Measurements from ENCODE around the gene RPL10A. TPM values are rescaled to one million over a fixed set of nuclear protein-coding genes. Genes with fewer than 3 reads are reported as not detected.

Gene RPL10A
- 2,190 to 2,462 TPM (median 2,432 TPM) in 3 replicates for polyA plus RNA-seq
- polyA plus RNA-seq (2011; ENCODE audit: low read depth): 4,340 TPM
- 2,714 and 3,001 TPM in 2 replicates for polyA plus RNA-seq (2011; cell fraction: cytosol; rRNA removed)
- polyA plus RNA-seq (2011; cell fraction: nucleus; rRNA removed): 862 and 883 TPM in 2 replicates
- 1,886 and 2,313 TPM in 2 replicates for polyA plus RNA-seq (2012; ENCODE audit: low replicate concordance)
- 1,034 to 1,300 TPM (median 1,230 TPM) in 3 replicates for polyA minus RNA-seq
- 1,043 TPM for polyA minus RNA-seq (2011; cell fraction: cytosol; rRNA and poly(A)+ RNA removed)
- 233 and 247 TPM in 2 replicates for polyA minus RNA-seq (2011; cell fraction: nucleus; rRNA and poly(A)+ RNA removed)

DNA sequence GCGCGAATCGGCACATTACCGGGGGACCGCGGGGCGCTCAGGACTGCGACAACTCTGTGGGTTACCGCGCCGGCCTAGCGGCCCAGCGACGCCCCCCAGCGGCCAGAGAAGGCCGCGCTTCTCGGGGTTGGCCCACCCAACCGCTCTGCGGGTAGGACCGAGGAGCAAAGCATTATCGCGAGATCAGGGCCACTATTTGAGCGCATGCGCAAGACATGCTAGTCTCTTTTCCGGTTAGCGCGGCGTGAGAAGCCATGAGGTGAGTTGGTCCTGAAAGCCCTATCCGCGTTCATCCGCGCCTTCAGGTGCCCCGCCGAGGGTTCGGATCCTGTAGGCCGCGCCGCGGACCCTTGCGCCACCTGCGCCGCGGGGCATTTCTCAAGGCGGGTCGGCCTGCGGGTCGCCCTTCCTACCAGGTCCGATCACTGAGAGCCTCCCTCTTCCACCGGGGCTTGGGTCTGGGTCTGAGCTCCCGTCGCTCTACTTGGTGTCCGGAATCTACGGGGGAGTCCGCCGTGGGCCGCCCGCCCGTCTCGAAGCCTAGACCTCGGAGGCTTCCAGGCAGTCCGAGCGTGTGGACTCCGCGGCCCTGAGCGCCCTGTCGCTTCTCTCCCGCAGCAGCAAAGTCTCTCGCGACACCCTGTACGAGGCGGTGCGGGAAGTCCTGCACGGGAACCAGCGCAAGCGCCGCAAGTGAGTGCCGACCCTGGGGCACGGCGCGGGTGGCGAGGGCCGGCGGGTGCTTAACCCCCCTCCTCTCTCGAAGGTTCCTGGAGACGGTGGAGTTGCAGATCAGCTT is at the start of gene RPL10A:
Gene RPL10A (plus strand): TSS at position 221 of the 799 bp plus-strand sequence. CDS start 34 bp downstream, at position 255.
- dilution Hi-C loops (cut with MboI; ENCODE audit: extremely low pct_ligation_motif_present, low sequenced_read_pairs): no loop called here
- Histone ChIP-seq H3K4me2 (ENCODE audit: control insufficient read depth, extremely low read depth, insufficient read depth, low read depth, low read length) (peak within 1 kb of the TSS; percentile 92), H3K27me3 (ENCODE audit: control insufficient read depth, extremely low read depth, insufficient read depth, low read length) (no peaks in the 10 kb centered on the region), H3K9me1 (ENCODE audit: control insufficient read depth, extremely low read depth, insufficient read depth, low read length) (peaks cover 3% of the 10 kb centered on the region), H3K36me3 (ENCODE audit: control insufficient read depth in 2 of 2, extremely low read depth in 1 of 2, insufficient read depth in 2 of 2, low read length in 2 of 2) (peaks cover 16 to 52% of the 10 kb centered on the region in 2 experiments), H3K4me1 (ENCODE audit: control insufficient read depth, extremely low read depth, insufficient read depth, low read length) (peaks cover 15% of the 10 kb centered on the region), H3K27ac (ENCODE audit: control insufficient read depth, insufficient read depth, low read length) (peak within 1 kb of the TSS; percentile 92), H3K4me3 (ENCODE audit: control insufficient read depth in 2 of 3, extremely low read depth in 1 of 3, insufficient read depth in 2 of 3, low read depth in 1 of 3, low read length in 3 of 3) (peak within 1 kb of the TSS; percentile 81 to 94 (median 85)), H3K9ac (ENCODE audit: control insufficient read depth, extremely low read depth, insufficient read depth, low read length) (peak within 1 kb of the TSS; percentile 98), H3K9me3 (ENCODE audit: control insufficient read depth, low read depth, low read length) (no peaks in the 10 kb centered on the region), H2AFZ (ENCODE audit: control insufficient read depth, low read length) (peak within 1 kb of the TSS; percentile 96), H3K79me2 (ENCODE audit: control insufficient read depth, insufficient read depth, low read length) (peaks cover 28% of the 10 kb centered on the region), H4K20me1 (ENCODE audit: control insufficient read depth, extremely low read depth, insufficient read depth, low read length) (peaks cover 41% of the 10 kb centered on the region)
- FAIRE-seq: no peak
- TF ChIP-seq EZH2 (IDR thresholded peaks at IDR 0.05; ENCODE audit: low read length): no peak
- TF ChIP-seq, protein P1, sequence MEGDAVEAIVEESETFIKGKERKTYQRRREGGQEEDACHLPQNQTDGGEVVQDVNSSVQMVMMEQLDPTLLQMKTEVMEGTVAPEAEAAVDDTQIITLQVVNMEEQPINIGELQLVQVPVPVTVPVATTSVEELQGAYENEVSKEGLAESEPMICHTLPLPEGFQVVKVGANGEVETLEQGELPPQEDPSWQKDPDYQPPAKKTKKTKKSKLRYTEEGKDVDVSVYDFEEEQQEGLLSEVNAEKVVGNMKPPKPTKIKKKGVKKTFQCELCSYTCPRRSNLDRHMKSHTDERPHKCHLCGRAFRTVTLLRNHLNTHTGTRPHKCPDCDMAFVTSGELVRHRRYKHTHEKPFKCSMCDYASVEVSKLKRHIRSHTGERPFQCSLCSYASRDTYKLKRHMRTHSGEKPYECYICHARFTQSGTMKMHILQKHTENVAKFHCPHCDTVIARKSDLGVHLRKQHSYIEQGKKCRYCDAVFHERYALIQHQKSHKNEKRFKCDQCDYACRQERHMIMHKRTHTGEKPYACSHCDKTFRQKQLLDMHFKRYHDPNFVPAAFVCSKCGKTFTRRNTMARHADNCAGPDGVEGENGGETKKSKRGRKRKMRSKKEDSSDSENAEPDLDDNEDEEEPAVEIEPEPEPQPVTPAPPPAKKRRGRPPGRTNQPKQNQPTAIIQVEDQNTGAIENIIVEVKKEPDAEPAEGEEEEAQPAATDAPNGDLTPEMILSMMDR (optimal IDR thresholded peaks at IDR 0.05 in 1 of 3, IDR thresholded peaks at IDR 0.05 in 1 of 3, conservative IDR thresholded peaks at IDR 0.05 in 1 of 3; ENCODE audit: extremely low read depth in 1 of 3, insufficient read depth in 2 of 3, low read length in 3 of 3): peak; percentile 86 to 99 (median 95)
- DNase-seq (ENCODE audit: low read depth, low spot score): peak; percentile 98

DNA sequence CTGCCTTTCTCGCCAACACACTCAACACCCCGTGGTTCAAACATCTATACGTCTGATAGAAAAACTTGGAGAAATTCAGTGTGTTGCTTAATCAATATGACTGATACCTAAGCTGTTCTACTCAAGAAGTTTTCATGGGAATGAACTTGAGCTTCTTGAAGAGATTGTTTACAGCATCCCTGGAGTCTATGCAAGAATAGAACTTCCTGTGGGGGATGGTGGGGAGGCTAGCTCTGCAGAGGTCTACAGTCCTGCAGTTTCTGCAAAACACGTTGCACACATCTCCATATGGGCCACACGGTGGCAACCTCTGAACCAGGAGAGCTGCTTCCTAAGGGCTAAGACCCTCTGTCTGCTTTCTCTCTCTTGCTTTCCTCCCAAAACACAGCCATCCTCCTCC is 48.8 kb upstream of the RPL10A start:
- no peak overlapping the region for H3K27ac ChIP-seq (ENCODE audit: control insufficient read depth, insufficient read depth, low read length)
- H3K79me2 ChIP-seq (ENCODE audit: control insufficient read depth, insufficient read depth, low read length): peaks cover 5% of the 10 kb centered on the region
- FAIRE-seq (no peak), DNase-seq (ENCODE audit: low read depth, low spot score) (no peak)
- peaks cover 35 to 38% of the 10 kb centered on the region in 2 experiments for H3K36me3 ChIP-seq (ENCODE audit: control insufficient read depth in 2 of 2, extremely low read depth in 1 of 2, insufficient read depth in 2 of 2, low read length in 2 of 2)
- no peaks in the 10 kb centered on the region for H3K27me3 ChIP-seq (ENCODE audit: control insufficient read depth, extremely low read depth, insufficient read depth, low read length)
- no peak overlapping the region for H3K9ac ChIP-seq (ENCODE audit: control insufficient read depth, extremely low read depth, insufficient read depth, low read length)
- peaks cover 5% of the 10 kb centered on the region for H4K20me1 ChIP-seq (ENCODE audit: control insufficient read depth, extremely low read depth, insufficient read depth, low read length)
- no peak overlapping the region for H3K4me3 ChIP-seq (ENCODE audit: control insufficient read depth in 2 of 3, extremely low read depth in 1 of 3, insufficient read depth in 2 of 3, low read depth in 1 of 3, low read length in 3 of 3)
- H3K4me1 ChIP-seq (ENCODE audit: control insufficient read depth, extremely low read depth, insufficient read depth, low read length): no peaks in the 10 kb centered on the region
- H3K9me3 ChIP-seq (ENCODE audit: control insufficient read depth, low read depth, low read length): no peaks in the 10 kb centered on the region
- H2AFZ ChIP-seq (ENCODE audit: control insufficient read depth, low read length): no peak overlapping the region
- TF ChIP-seq EZH2 (IDR thresholded peaks at IDR 0.05; ENCODE audit: low read length): no peak
- TF ChIP-seq, protein P1 (optimal IDR thresholded peaks at IDR 0.05 in 1 of 3, IDR thresholded peaks at IDR 0.05 in 1 of 3, conservative IDR thresholded peaks at IDR 0.05 in 1 of 3; ENCODE audit: extremely low read depth in 1 of 3, insufficient read depth in 2 of 3, low read length in 3 of 3): peak in 1 of 3 experiments; percentile 9
- no peak overlapping the region for H3K4me2 ChIP-seq (ENCODE audit: control insufficient read depth, extremely low read depth, insufficient read depth, low read depth, low read length)
- dilution Hi-C loops (cut with MboI; ENCODE audit: extremely low pct_ligation_motif_present, low sequenced_read_pairs): no loop called here
- H3K9me1 ChIP-seq (ENCODE audit: control insufficient read depth, extremely low read depth, insufficient read depth, low read length): no peaks in the 10 kb centered on the region
